GM19467 (cell line): ENCODE data around the gene RALGPS1.
"Not testable (repeated sequence)": the region's sequence is repeated elsewhere in the genome, so short reads cannot be mapped to it uniquely, and the experiment has no call there.

Experiments used
- ATAC-seq: cut with Tn5 transposase; IDR thresholded peaks from one replicate; pipeline ENCODE4 v1.9.1; 2021; ENCODE audit warnings: mild to moderate bottlenecking, moderate library complexity; ENCODE audit not compliant: unreplicated experiment

Gene RALGPS1

GRCh38 chr9:127132375-127132774 is 217.8 kb downstream of the RALGPS1 start:
- ATAC-seq: no peak

GRCh38 chr9:127132921-127133647 is 218.5 kb downstream of the RALGPS1 start:
- no peak for ATAC-seq

GRCh38 chr9:127133739-127134167 is 219.2 kb downstream of the RALGPS1 start:
- no peak for ATAC-seq

- ATAC-seq: no peak
These were observed 220.6 kb downstream of the RALGPS1 start for GRCh38 chr9:127135056-127135745.

- ATAC-seq: no peak
These were observed 221.7 kb downstream of the RALGPS1 start for GRCh38 chr9:127136081-127136879.

GRCh38 chr9:127136880-127137639 is 222.5 kb downstream of the RALGPS1 start:
- ATAC-seq: no peak

GRCh38 chr9:127137640-127138360 is 223.2 kb downstream of the RALGPS1 start:
- ATAC-seq: no peak

GRCh38 chr9:127138444-127138843 is 223.9 kb downstream of the RALGPS1 start:
- no peak for ATAC-seq

GRCh38 chr9:127139071-127139731 is 224.6 kb downstream of the RALGPS1 start:
- ATAC-seq: no peak

GRCh38 chr9:127139775-127140174 is 225.2 kb downstream of the RALGPS1 start:
- ATAC-seq: no peak

GRCh38 chr9:127140181-127140580 is 225.6 kb downstream of the RALGPS1 start:
- ATAC-seq: no peak

GRCh38 chr9:127140842-127141675 is 226.5 kb downstream of the RALGPS1 start:
- ATAC-seq: no peak

GRCh38 chr9:127142291-127142690 is 227.7 kb downstream of the RALGPS1 start:
- no peak for ATAC-seq

GRCh38 chr9:127142931-127143464 is 228.4 kb downstream of the RALGPS1 start:
- ATAC-seq: no peak

GRCh38 chr9:127143920-127144465 is 229.4 kb downstream of the RALGPS1 start:
- no peak for ATAC-seq

GRCh38 chr9:127144670-127145445 is 230.3 kb downstream of the RALGPS1 start:
- ATAC-seq: no peak

- ATAC-seq: not testable (repeated sequence)
These were observed 232.3 kb downstream of the RALGPS1 start for GRCh38 chr9:127146841-127147240.
